T-helper 1 cell (primary cell): ENCODE measurements around the gene ISCU.
"Not testable (repeated sequence)": the region's sequence is repeated elsewhere in the genome, so short reads cannot be mapped to it uniquely, and the experiment has no call there.

Source experiments
- DNase-seq, 5 donors: peaks; one replicate each; pipeline ENCODE4 v3.0.0-alpha.2; 2012 to 2020

Gene ISCU

GRCh38 chr12:108571609-108572165 is 9.3 kb downstream of the ISCU start:
- no peak for DNase-seq

GRCh38 chr12:108572166-108572790 is 9.9 kb downstream of the ISCU start:
- peak in 1 of 5 donors; percentile 38 for DNase-seq

- peak in 1 of 5 donors; percentile 74 for DNase-seq
Measured at GRCh38 chr12:108573317-108573716, 10.9 kb downstream of the ISCU start.

GRCh38 chr12:108574276-108574675 is 11.9 kb downstream of the ISCU start:
- DNase-seq, result not testable (repeated sequence)

- no peak for DNase-seq
Measured at GRCh38 chr12:108575199-108575912, 13.0 kb downstream of the ISCU start.

- no peak for DNase-seq
Measured at GRCh38 chr12:108576660-108577234, 14.4 kb downstream of the ISCU start.

GRCh38 chr12:108577458-108577857 is 15.1 kb downstream of the ISCU start:
- no peak for DNase-seq

GRCh38 chr12:108578264-108578663 is 15.9 kb downstream of the ISCU start:
- DNase-seq, result no peak

GRCh38 chr12:108578813-108579212 is 16.4 kb downstream of the ISCU start:
- no peak for DNase-seq

GRCh38 chr12:108580531-108580930 is 18.1 kb downstream of the ISCU start:
- DNase-seq, result no peak

- no peak for DNase-seq
Measured at GRCh38 chr12:108581311-108582227, 19.2 kb downstream of the ISCU start.

GRCh38 chr12:108582509-108582908 is 20.1 kb downstream of the ISCU start:
- DNase-seq, result no peak

- DNase-seq, result no peak
Measured at GRCh38 chr12:108582978-108583770, 20.8 kb downstream of the ISCU start.

- DNase-seq, result no peak
Measured at GRCh38 chr12:108583991-108584390, 21.6 kb downstream of the ISCU start.

GRCh38 chr12:108584456-108585065 is 22.2 kb downstream of the ISCU start:
- DNase-seq, result no peak

GRCh38 chr12:108585864-108586263 is 23.5 kb downstream of the ISCU start:
- DNase-seq, result no peak

GRCh38 chr12:108586306-108586705 is 23.9 kb downstream of the ISCU start:
- DNase-seq, result no peak

- DNase-seq, result no peak
Measured at GRCh38 chr12:108587826-108588225, 25.4 kb downstream of the ISCU start.

GRCh38 chr12:108589028-108589839 is 26.8 kb downstream of the ISCU start:
- no peak for DNase-seq

GRCh38 chr12:108589840-108590229 is 27.4 kb downstream of the ISCU start:
- DNase-seq, result no peak

- DNase-seq, result not testable (repeated sequence)
Measured at GRCh38 chr12:108590463-108590862, 28.1 kb downstream of the ISCU start.
